IMR-90 (cell line): Measurements from ENCODE around the gene ASAP2.

Experiments
- BHLHE40 ChIP-seq: fragments of 150-350 bp; IDR thresholded peaks from 2 replicates; pipeline ENCODE4 v1.6.1; 2016; ENCODE audit warnings: mild to moderate bottlenecking, low read depth, low read length
- CEBPB ChIP-seq: IDR thresholded peaks from 2 replicates; pipeline ENCODE4 v1.6.1; 2012; ENCODE audit warnings: low read depth, low read length, improper control_type of control experiment
- CTCF ChIP-seq: conservative IDR thresholded peaks from 2 replicates; pipeline ENCODE4 v1.5.1; 2012; ENCODE audit warnings: mild to moderate bottlenecking, low read depth, low read length, improper control_type of control experiment
- ELK1 ChIP-seq: fragments of 150-350 bp; IDR thresholded peaks from 2 replicates; pipeline ENCODE4 v1.6.1; 2016; ENCODE audit warnings: low read depth, mild to moderate bottlenecking, low read length, moderate library complexity, borderline replicate concordance
- MAFK ChIP-seq: IDR thresholded peaks from 2 replicates; pipeline ENCODE4 v1.6.1; 2012; ENCODE audit warnings: low read depth, low read length, improper control_type of control experiment
- MAZ ChIP-seq: IDR thresholded peaks from 2 replicates; pipeline ENCODE4 v1.6.1; 2012; ENCODE audit warnings: low read depth, mild to moderate bottlenecking, low read length, improper control_type of control experiment, moderate library complexity, borderline replicate concordance
- NFE2L2 ChIP-seq: fragments of 150-350 bp; IDR thresholded peaks from 2 replicates; pipeline ENCODE4 v1.6.1; 2016; ENCODE audit warnings: low read depth, mild to moderate bottlenecking, low read length
- POLR2A ChIP-seq: IDR thresholded peaks from 2 replicates; pipeline ENCODE4 v1.6.1; 2012; ENCODE audit warnings: mild to moderate bottlenecking, low read depth, low read length
- RAD21 ChIP-seq: IDR thresholded peaks from 2 replicates; pipeline ENCODE4 v1.6.1; 2012; ENCODE audit warnings: low read length, improper control_type of control experiment
- RFX5 ChIP-seq: IDR thresholded peaks from 2 replicates; pipeline ENCODE4 v1.8.0; 2012; ENCODE audit warnings: low read depth, mild to moderate bottlenecking, low read length, moderate library complexity
- SMC3 ChIP-seq: fragments of 150-350 bp; IDR thresholded peaks from 2 replicates; pipeline ENCODE4 v1.6.1; 2016; ENCODE audit warnings: low read depth, mild to moderate bottlenecking, antibody characterized with exemption, low read length, moderate library complexity
- USF2 ChIP-seq: fragments of 150-350 bp; IDR thresholded peaks from 2 replicates; pipeline ENCODE4 v1.6.1; 2017; ENCODE audit warnings: mild to moderate bottlenecking, antibody characterized with exemption, low read length, low read depth

- TF ChIP-seq CTCF (no peak), CEBPB (no peak), USF2 (no peak), POLR2A (no peak), BHLHE40 (no peak), RAD21 (no peak), RFX5 (no peak), MAFK (no peak), MAZ (no peak), ELK1 (no peak), SMC3 (no peak), NFE2L2 (no peak)
Measured at GRCh38 chr2:9211496-9211895, 4.9 kb downstream of the ASAP2 start.
